Measurements from ENCODE around the gene CYTIP. TPM values are rescaled to one million over a fixed set of nuclear protein-coding genes. Genes with fewer than 3 reads are reported as not detected.
A peak's percentile ranks its signal among the peaks of the same experiment; 100 is the strongest.

The CYTIP gene
- polyA plus RNA-seq, 1 of the 3 experiments (the other 2 are of a cell fraction): not detected

DNA sequence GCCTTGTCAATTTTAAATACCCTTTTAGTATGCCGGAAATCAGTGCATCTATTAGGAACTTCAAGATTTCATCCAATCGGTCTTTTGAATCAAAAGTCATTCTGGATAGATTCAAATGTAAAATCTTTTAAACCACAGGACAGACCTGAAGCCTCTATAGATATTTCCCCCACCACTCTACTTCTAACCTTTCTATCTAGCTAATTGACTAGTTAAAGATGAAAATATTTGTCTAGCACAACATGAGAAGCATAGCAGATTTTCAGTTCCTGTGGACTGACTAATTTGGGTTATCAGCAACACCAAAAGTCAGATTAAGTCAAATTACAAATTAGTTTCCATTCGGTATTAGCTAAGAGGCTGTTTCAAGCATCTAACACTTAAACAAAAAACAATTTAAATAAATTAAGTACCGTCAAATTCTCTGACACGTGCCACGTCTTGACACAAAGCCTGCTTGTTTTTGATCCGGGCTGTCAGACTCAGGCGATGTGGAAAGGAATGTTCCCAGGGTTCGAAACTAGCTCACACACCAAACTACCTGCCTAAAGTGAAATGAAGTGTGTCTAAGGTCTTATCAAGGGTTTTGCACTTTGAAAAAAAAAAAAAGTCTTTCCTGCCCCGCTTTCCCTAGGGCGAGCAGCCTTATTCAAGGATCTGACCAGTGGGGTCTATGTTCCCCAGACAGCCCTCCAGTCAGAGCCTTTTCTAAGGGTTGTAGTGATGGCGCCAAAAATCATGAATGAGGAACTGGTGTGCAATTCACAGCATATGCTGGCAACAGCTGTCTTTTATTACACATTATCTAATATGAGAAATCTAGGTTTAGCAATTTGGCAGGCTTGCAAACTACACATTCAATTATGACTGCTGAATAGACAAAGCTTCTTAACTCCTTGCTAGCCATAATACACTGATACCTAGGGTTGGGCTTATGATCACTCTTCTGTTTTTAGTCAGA, 4.7 kb downstream of the CYTIP start:
- CTCF ChIA-PET: interaction anchor here (1.0 to 1.2 kb wide), 3 partner anchors 9 to 189 kb away, joined by 4 to 5 read pairs (median 5); no protein-coding TSS in a partner anchor
- H3F3A ChIP-seq (replicated peaks; ENCODE audit: insufficient read depth): no peaks in the 10 kb centered on the region
- H3K27ac ChIP-seq (ENCODE audit: low read depth in 2 of 2, low read length in 1 of 2): no peak overlapping the region
- peaks cover 28% of the 10 kb centered on the region; the same call in 1 of the 2 replicates for H3K27me3 ChIP-seq (ENCODE audit: insufficient read depth)
- H4K20me1 ChIP-seq (ENCODE audit: insufficient read depth): no peaks in the 10 kb centered on the region
- POLR2A ChIA-PET: no interaction called here
- H2AFZ ChIP-seq (ENCODE audit: low read depth): no peak overlapping the region
- H3K9me2 ChIP-seq: no peaks in the 10 kb centered on the region
- no peak overlapping the region for H3K4me2 ChIP-seq
- H3K79me2 ChIP-seq (ENCODE audit: insufficient read depth): no peaks in the 10 kb centered on the region
- no peaks in the 10 kb centered on the region for H3K36me3 ChIP-seq (replicated peaks in 1 of 2; ENCODE audit: control insufficient read depth in 1 of 2, insufficient read depth in 2 of 2, low read length in 1 of 2)
- H3K4me1 ChIP-seq (ENCODE audit: control insufficient read depth in 1 of 2, insufficient read depth in 2 of 2, low read depth in 1 of 2, low read length in 1 of 2): peaks cover 0 to 12% of the 10 kb centered on the region in 2 experiments; a peak in 2 of 4 replicates
- no peaks in the 10 kb centered on the region for H3K9me3 ChIP-seq
- no peak overlapping the region for H3K4me3 ChIP-seq (ENCODE audit: low read depth in 2 of 2, low read length in 1 of 2)
- peak; percentile 42 for DNase-seq
- no peak overlapping the region for H3K9ac ChIP-seq
- WGBS (ENCODE audit: low lambda C conversion rate): 12% methylated on average over 12 of the region's 12 CpGs
- TF ChIP-seq, protein P1, sequence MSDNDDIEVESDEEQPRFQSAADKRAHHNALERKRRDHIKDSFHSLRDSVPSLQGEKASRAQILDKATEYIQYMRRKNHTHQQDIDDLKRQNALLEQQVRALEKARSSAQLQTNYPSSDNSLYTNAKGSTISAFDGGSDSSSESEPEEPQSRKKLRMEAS (IDR thresholded peaks at IDR 0.05; ENCODE audit: low read depth): no peak
- TF ChIP-seq GATA2 (CRISPR knock-in tag; IDR thresholded peaks at IDR 0.05): peak; percentile 81
- no peak for TF ChIP-seq REST (IDR thresholded peaks at IDR 0.05; ENCODE audit: low read depth, low read length)
- TF ChIP-seq EP300 (IDR thresholded peaks at IDR 0.05; ENCODE audit: borderline replicate concordance in 1 of 2, low read depth in 1 of 2, low read length in 1 of 2): peak in 1 of 2 experiments; percentile 74; a peak in 2 of 4 replicates
- TF ChIP-seq GABPA (IDR thresholded peaks at IDR 0.05; ENCODE audit: low read depth): no peak
- TF ChIP-seq ELF1 (IDR thresholded peaks at IDR 0.05): no peak
- TF ChIP-seq USF1 (IDR thresholded peaks at IDR 0.05; ENCODE audit: borderline replicate concordance, low read depth): no peak
- TF ChIP-seq FOSL2 (IDR thresholded peaks at IDR 0.05; ENCODE audit: borderline replicate concordance, low read depth): no peak
- no peak for TF ChIP-seq SMC3 (IDR thresholded peaks at IDR 0.05; ENCODE audit: low read depth, low read length)
- TF ChIP-seq CHD2 (IDR thresholded peaks at IDR 0.05; ENCODE audit: low read length, partially characterized antibody): peak; percentile 76
- TF ChIP-seq, protein P2, sequence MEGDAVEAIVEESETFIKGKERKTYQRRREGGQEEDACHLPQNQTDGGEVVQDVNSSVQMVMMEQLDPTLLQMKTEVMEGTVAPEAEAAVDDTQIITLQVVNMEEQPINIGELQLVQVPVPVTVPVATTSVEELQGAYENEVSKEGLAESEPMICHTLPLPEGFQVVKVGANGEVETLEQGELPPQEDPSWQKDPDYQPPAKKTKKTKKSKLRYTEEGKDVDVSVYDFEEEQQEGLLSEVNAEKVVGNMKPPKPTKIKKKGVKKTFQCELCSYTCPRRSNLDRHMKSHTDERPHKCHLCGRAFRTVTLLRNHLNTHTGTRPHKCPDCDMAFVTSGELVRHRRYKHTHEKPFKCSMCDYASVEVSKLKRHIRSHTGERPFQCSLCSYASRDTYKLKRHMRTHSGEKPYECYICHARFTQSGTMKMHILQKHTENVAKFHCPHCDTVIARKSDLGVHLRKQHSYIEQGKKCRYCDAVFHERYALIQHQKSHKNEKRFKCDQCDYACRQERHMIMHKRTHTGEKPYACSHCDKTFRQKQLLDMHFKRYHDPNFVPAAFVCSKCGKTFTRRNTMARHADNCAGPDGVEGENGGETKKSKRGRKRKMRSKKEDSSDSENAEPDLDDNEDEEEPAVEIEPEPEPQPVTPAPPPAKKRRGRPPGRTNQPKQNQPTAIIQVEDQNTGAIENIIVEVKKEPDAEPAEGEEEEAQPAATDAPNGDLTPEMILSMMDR (IDR thresholded peaks at IDR 0.05): no peak
- no peak for TF ChIP-seq JUND (IDR thresholded peaks at IDR 0.05)
- peak; percentile 75; the same call in 1 of the 2 replicates for TF ChIP-seq RCOR1 (IDR thresholded peaks at IDR 0.05; ENCODE audit: low read length)
- no peak for TF ChIP-seq MEF2A (IDR thresholded peaks at IDR 0.05; ENCODE audit: borderline replicate concordance, low read depth)
- no peak for TF ChIP-seq TAF1 (IDR thresholded peaks at IDR 0.05; ENCODE audit: borderline replicate concordance, low read depth, low read length)
- TF ChIP-seq PBX3 (IDR thresholded peaks at IDR 0.05): no peak
- TF ChIP-seq TEAD4 (IDR thresholded peaks at IDR 0.05; ENCODE audit: borderline replicate concordance, insufficient read depth): no peak
- no peak for TF ChIP-seq POLR2AphosphoS5 (IDR thresholded peaks at IDR 0.05; ENCODE audit: low read depth, low read length)
- TF ChIP-seq MXI1 (IDR thresholded peaks at IDR 0.05; ENCODE audit: low read depth, low read length): no peak
- TF ChIP-seq NRF1 (IDR thresholded peaks at IDR 0.05; ENCODE audit: low read depth, low read length): no peak
- TF ChIP-seq, protein P3, sequence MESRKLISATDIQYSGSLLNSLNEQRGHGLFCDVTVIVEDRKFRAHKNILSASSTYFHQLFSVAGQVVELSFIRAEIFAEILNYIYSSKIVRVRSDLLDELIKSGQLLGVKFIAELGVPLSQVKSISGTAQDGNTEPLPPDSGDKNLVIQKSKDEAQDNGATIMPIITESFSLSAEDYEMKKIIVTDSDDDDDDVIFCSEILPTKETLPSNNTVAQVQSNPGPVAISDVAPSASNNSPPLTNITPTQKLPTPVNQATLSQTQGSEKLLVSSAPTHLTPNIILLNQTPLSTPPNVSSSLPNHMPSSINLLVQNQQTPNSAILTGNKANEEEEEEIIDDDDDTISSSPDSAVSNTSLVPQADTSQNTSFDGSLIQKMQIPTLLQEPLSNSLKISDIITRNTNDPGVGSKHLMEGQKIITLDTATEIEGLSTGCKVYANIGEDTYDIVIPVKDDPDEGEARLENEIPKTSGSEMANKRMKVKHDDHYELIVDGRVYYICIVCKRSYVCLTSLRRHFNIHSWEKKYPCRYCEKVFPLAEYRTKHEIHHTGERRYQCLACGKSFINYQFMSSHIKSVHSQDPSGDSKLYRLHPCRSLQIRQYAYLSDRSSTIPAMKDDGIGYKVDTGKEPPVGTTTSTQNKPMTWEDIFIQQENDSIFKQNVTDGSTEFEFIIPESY (IDR thresholded peaks at IDR 0.05; ENCODE audit: borderline replicate concordance, low read depth): no peak
- TF ChIP-seq EZH2phosphoT487 (IDR thresholded peaks at IDR 0.05; ENCODE audit: borderline replicate concordance, low read depth): no peak

Data from SK-N-SH (cell line).